ENCODE results near the gene SRSF1. TPM values are rescaled to one million over a fixed set of nuclear protein-coding genes. Genes with fewer than 3 reads are reported as not detected.

SRSF1 gene
- total and polyA plus RNA-seq, 2 of the 4 experiments (the other 2 are of a cell fraction) = 190 to 357 TPM

- no peak overlapping the region for H3K18ac ChIP-seq (ENCODE audit: low read depth, low read length)
- H4K20me1 ChIP-seq (ENCODE audit: insufficient read depth, low read length) = peaks cover 27% of the 10 kb centered on the region
- intact Hi-C loops (cut with micrococcal nuclease) (no loop called here), dilution Hi-C loops (cut with HindIII; ENCODE audit: low sequenced_read_pairs, unreplicated experiment) (no loop called here), in situ Hi-C loops (cut with MboI; ENCODE audit: low sequenced_read_pairs) (no loop called here)
- ATAC-seq (ENCODE audit: low read depth) (no peak), DNase-seq (no peak)
- H3K79me1 ChIP-seq (ENCODE audit: low read depth in 1 of 2, low read length in 2 of 2) = peaks cover 18 to 39% of the 10 kb centered on the region in 2 experiments
- H3K27me3 ChIP-seq (ENCODE audit: control insufficient read depth, insufficient read depth, low read length) = no peaks in the 10 kb centered on the region
- H2AK9ac ChIP-seq (replicated peaks; ENCODE audit: low read depth, low read length, poor library complexity) = no peak overlapping the region
- H3K14ac ChIP-seq (replicated peaks; ENCODE audit: low read depth, low read length) = no peak overlapping the region
- peaks cover 14% of the 10 kb centered on the region for H3K9me1 ChIP-seq (ENCODE audit: insufficient read depth, low read length)
- ChIA-PET POLR2A (ENCODE audit: unreplicated experiment) (no interaction called here), CTCF (interaction anchor here (0.5 kb wide), 1 partner anchor 97 kb away, joined by 3 read pairs; no protein-coding TSS in a partner anchor)
- no peak overlapping the region for H2BK5ac ChIP-seq (ENCODE audit: low read depth, low read length, poor library complexity, severe bottlenecking)
- no peak overlapping the region for H3K9ac ChIP-seq (ENCODE audit: low read depth, low read length)
- H3K4ac ChIP-seq (ENCODE audit: low read depth, low read length) = no peak overlapping the region
- H4K5ac ChIP-seq (ENCODE audit: low read depth, low read length) = no peak overlapping the region
- peaks cover 12% of the 10 kb centered on the region for H3K4me1 ChIP-seq (ENCODE audit: control insufficient read depth, insufficient read depth, low read length)
- no peak overlapping the region; the same call in 1 of the 2 replicates for H3K23ac ChIP-seq (ENCODE audit: low read depth, low read length)
- no peak overlapping the region for H2BK120ac ChIP-seq (ENCODE audit: low read depth, low read length)
- H3K4me3 ChIP-seq (ENCODE audit: insufficient read depth, low read depth, low read length) = no peak overlapping the region
- H2AFZ ChIP-seq (replicated peaks; ENCODE audit: low read length, poor library complexity) = no peak overlapping the region
- no peak overlapping the region for H2BK15ac ChIP-seq (ENCODE audit: low read depth, low read length)
- TF ChIP-seq MAZ (IDR thresholded peaks at IDR 0.05; ENCODE audit: borderline replicate concordance, low read depth, low read length) (no peak), RFX5 (IDR thresholded peaks at IDR 0.05; ENCODE audit: low read depth, low read length) (no peak), RCOR1 (IDR thresholded peaks at IDR 0.05; ENCODE audit: insufficient replicate concordance, low read length) (no peak), ELK1 (IDR thresholded peaks at IDR 0.05; ENCODE audit: borderline replicate concordance, low read depth, low read length) (no peak), POLR2A (IDR thresholded peaks at IDR 0.05; ENCODE audit: low read depth, low read length) (no peak), CHD1 (IDR thresholded peaks at IDR 0.05; ENCODE audit: low read depth, low read length) (no peak), FOS (IDR thresholded peaks at IDR 0.05; ENCODE audit: low read depth, low read length) (no peak), RAD21 (IDR thresholded peaks at IDR 0.05; ENCODE audit: low read length) (no peak), USF2 (IDR thresholded peaks at IDR 0.05; ENCODE audit: low read depth, low read length) (no peak), SMC3 (IDR thresholded peaks at IDR 0.05; ENCODE audit: low read depth, low read length) (no peak), MXI1 (IDR thresholded peaks at IDR 0.05; ENCODE audit: borderline replicate concordance, low read depth, low read length) (no peak)
- H2BK20ac ChIP-seq (ENCODE audit: low read depth, low read length) = no peak overlapping the region
- H3K9me3 ChIP-seq (ENCODE audit: control insufficient read depth, insufficient read depth, low read length) = no peaks in the 10 kb centered on the region
- peaks cover 27% of the 10 kb centered on the region for H3K36me3 ChIP-seq (ENCODE audit: control insufficient read depth, insufficient read depth, low read length)
- WGBS, 2 experiments (ENCODE audit: extremely low coverage in 2 of 2, insufficient read length in 1 of 2) = no CpG with 5 or more reads among the region's 1 CpG
- BruUV-seq (replicated peaks) = no TSS peak
- H4K91ac ChIP-seq (ENCODE audit: insufficient read depth, low read depth, low read length) = no peak overlapping the region
- H2AK5ac ChIP-seq (ENCODE audit: low read depth, low read length) = no peak overlapping the region
- no peak overlapping the region for H4K8ac ChIP-seq (ENCODE audit: low read depth in 2 of 2, low read length in 2 of 2)
- H3K56ac ChIP-seq (ENCODE audit: extremely low read depth, insufficient read depth, low read length) = no peak overlapping the region
- no peak overlapping the region for H3K4me2 ChIP-seq (ENCODE audit: low read depth, low read length)
- peak overlapping the region; percentile 11; the same call in 1 of the 2 replicates for H3K27ac ChIP-seq (ENCODE audit: insufficient read depth, low read length)
These were observed 34.9 kb downstream of the SRSF1 start for GRCh38 chr17:57972151-57972550.

Data from IMR-90 (cell line).